A673 (cell line): ENCODE measurements around the gene RNF25. TPM values are rescaled to one million over a fixed set of nuclear protein-coding genes. Genes with fewer than 3 reads are reported as not detected.

Source experiments
- BruUV-seq: library from RNA; stranded (reverse); fragments of 400-500 nt; replicated peaks from 2 replicates; lab custom pipeline; 2021; lab: Mats Ljungman, UMichigan
- CTCF ChIA-PET: fragments of 300-600 bp; sonication (Branson Sonifier 250); formaldehyde crosslinking; loops from one replicate; lab custom pipeline; 2022; ENCODE audit warnings: antibody characterized with exemption; lab: Charles Lee
- POLR2A ChIA-PET: fragments of 300-600 bp; sonication (Branson Sonifier 250); formaldehyde crosslinking; loops from one replicate; lab custom pipeline; 2022; ENCODE audit warnings: antibody characterized with exemption; ENCODE audit not compliant: low non-redundant PET; lab: Charles Lee
- DNase-seq: peaks from one replicate; pipeline ENCODE4 v3.0.0-alpha.2; 2015; ENCODE audit warnings: low spot score
- H3K27ac ChIP-seq: fragments of 200-600 bp; sonication (generic); 2 replicates; pipeline ENCODE4 v1.5.1; 2016; ENCODE audit warnings: mixed run types, low read depth, mild to moderate bottlenecking, mixed read lengths, antibody characterized with exemption, low read length; ENCODE audit not compliant: poor library complexity, severe bottlenecking
- H3K27me3 ChIP-seq: fragments of 200-600 bp; sonication (generic); replicated peaks from 2 replicates; pipeline ENCODE4 v1.6.1; 2017; ENCODE audit warnings: mixed run types, low read depth, mild to moderate bottlenecking, mixed read lengths, antibody characterized with exemption, low read length; ENCODE audit not compliant: insufficient read depth, poor library complexity
- H3K36me3 ChIP-seq: fragments of 200-600 bp; sonication (generic); 2 replicates; pipeline ENCODE4 v1.6.1; 2016; ENCODE audit warnings: mixed run types, mild to moderate bottlenecking, mixed read lengths, antibody characterized with exemption, low read length; ENCODE audit not compliant: insufficient read depth, poor library complexity, severe bottlenecking
- H3K4me1 ChIP-seq: fragments of 200-600 bp; sonication (generic); 2 replicates; pipeline ENCODE4 v1.6.1; 2017; ENCODE audit warnings: mixed run types, mild to moderate bottlenecking, mixed read lengths, antibody characterized with exemption, low read length; ENCODE audit not compliant: insufficient read depth, poor library complexity, severe bottlenecking
- H3K4me3 ChIP-seq: fragments of 200-600 bp; sonication (generic); 2 replicates; pipeline ENCODE4 v1.5.1; 2016; ENCODE audit warnings: low read depth, mixed run types, mild to moderate bottlenecking, mixed read lengths, low read length; ENCODE audit not compliant: poor library complexity, severe bottlenecking
- H3K9me3 ChIP-seq: fragments of 200-600 bp; sonication (generic); 2 replicates; pipeline ENCODE4 v1.6.1; 2016; ENCODE audit warnings: mixed run types, low read depth, mild to moderate bottlenecking, mixed read lengths, antibody characterized with exemption, low read length; ENCODE audit not compliant: poor library complexity, severe bottlenecking
- CTCF ChIP-seq: fragments of 300-800, 200-600 bp; sonication (generic); conservative IDR thresholded peaks from 2 replicates; pipeline ENCODE4 v1.5.1; 2017; ENCODE audit warnings: low read depth, mild to moderate bottlenecking, antibody characterized with exemption, low read length, moderate library complexity, mixed read lengths
- EZH2 ChIP-seq: fragments of 200-600 bp; sonication (generic); IDR thresholded peaks from 2 replicates; pipeline ENCODE4 v1.6.1; 2017; ENCODE audit warnings: borderline replicate concordance, low read depth, mild to moderate bottlenecking, mixed read lengths, antibody characterized with exemption, low read length; ENCODE audit not compliant: poor library complexity, severe bottlenecking
- intact Hi-C: fragments of 100-400 bp; cut with micrococcal nuclease; formaldehyde crosslinking; loops from one replicate; pipeline ENCODE4 v1.10.0; 2022; ENCODE audit not compliant: unreplicated experiment
- total RNA-seq: library from RNA; stranded (reverse); gene quantifications from 2 replicates; pipeline ENCODE4 v1.2.3, GENCODE V29; 2021

Gene RNF25
- total RNA-seq, 1 experiment from 2014 or later, result 39.4 TPM

- intact Hi-C loops, result no loop called here
- Histone ChIP-seq H3K36me3 (peaks cover 80% of the 10 kb centered on the region), H3K27ac (no peak overlapping the region), H3K4me1 (no peaks in the 10 kb centered on the region), H3K4me3 (no peak overlapping the region), H3K9me3 (no peaks in the 10 kb centered on the region), H3K27me3 (no peaks in the 10 kb centered on the region)
- no peak for DNase-seq
- POLR2A ChIA-PET, result no interaction called here
- BruUV-seq, result no TSS peak
- no peak for TF ChIP-seq EZH2
- CTCF ChIA-PET, result no interaction called here
These were observed 29.0 kb downstream of the RNF25 start for GRCh38 chr2:218642786-218643185.

- no peaks in the 10 kb centered on the region for H3K9me3 ChIP-seq
- ChIA-PET POLR2A (no interaction called here), CTCF (no interaction called here)
- H3K4me1 ChIP-seq, result no peaks in the 10 kb centered on the region
- intact Hi-C loops, result no loop called here
- DNase-seq, result no peak
- no peak overlapping the region for H3K4me3 ChIP-seq
- H3K27me3 ChIP-seq, result no peaks in the 10 kb centered on the region
- TF ChIP-seq EZH2 (no peak), CTCF (no peak)
- BruUV-seq, result no TSS peak
- H3K27ac ChIP-seq, result no peak overlapping the region
- H3K36me3 ChIP-seq, result peaks cover 79% of the 10 kb centered on the region
These were observed 29.6 kb downstream of the RNF25 start for GRCh38 chr2:218642121-218642656.

- Histone ChIP-seq H3K4me3 (no peak overlapping the region), H3K27ac (no peak overlapping the region), H3K4me1 (no peaks in the 10 kb centered on the region), H3K36me3 (peaks cover 65% of the 10 kb centered on the region), H3K27me3 (no peaks in the 10 kb centered on the region), H3K9me3 (no peaks in the 10 kb centered on the region)
- no TSS peak for BruUV-seq
- intact Hi-C loops, result no loop called here
- ChIA-PET POLR2A (no interaction called here), CTCF (no interaction called here)
- no peak for TF ChIP-seq EZH2
- TF ChIP-seq CTCF, result no peak
- no peak for DNase-seq
These were observed 33.4 kb downstream of the RNF25 start for GRCh38 chr2:218638372-218638771.

GRCh38 chr2:218635719-218636118, 36.1 kb downstream of the RNF25 start:
- no TSS peak for BruUV-seq
- CTCF ChIA-PET, result no interaction called here

More at GRCh38 chr2:218635719-218636118, 36.1 kb downstream of the RNF25 start:
- Histone ChIP-seq H3K4me1 (no peaks in the 10 kb centered on the region), H3K27me3 (no peaks in the 10 kb centered on the region), H3K4me3 (no peak overlapping the region), H3K36me3 (peaks cover 46% of the 10 kb centered on the region), H3K9me3 (no peaks in the 10 kb centered on the region), H3K27ac (no peak overlapping the region)
- intact Hi-C loops, result no loop called here
- TF ChIP-seq CTCF (no peak), EZH2 (no peak)
- DNase-seq, result no peak
- POLR2A ChIA-PET, result no interaction called here
